Measurements from ENCODE around the gene METTL14.

DNA sequence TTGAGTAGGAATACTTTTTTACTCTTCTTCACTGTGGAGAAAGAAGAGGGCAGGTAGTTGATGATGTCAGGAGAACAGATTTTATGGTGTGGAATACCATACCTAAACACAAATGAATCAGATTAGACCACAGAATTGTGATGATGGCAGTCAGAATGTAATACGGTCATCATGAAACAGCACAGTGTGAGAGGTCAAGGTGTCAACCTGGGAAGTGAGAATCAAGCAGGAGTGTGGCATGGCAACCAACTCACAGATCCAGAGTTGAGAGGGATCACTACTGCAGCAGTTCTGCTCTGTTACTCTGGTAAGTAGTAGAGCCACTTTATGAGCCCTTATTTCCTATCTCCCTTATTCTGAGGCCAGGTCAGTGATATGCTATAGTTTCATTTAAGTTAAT, 27.7 kb downstream of the METTL14 start:
- TF ChIP-seq, protein P1, sequence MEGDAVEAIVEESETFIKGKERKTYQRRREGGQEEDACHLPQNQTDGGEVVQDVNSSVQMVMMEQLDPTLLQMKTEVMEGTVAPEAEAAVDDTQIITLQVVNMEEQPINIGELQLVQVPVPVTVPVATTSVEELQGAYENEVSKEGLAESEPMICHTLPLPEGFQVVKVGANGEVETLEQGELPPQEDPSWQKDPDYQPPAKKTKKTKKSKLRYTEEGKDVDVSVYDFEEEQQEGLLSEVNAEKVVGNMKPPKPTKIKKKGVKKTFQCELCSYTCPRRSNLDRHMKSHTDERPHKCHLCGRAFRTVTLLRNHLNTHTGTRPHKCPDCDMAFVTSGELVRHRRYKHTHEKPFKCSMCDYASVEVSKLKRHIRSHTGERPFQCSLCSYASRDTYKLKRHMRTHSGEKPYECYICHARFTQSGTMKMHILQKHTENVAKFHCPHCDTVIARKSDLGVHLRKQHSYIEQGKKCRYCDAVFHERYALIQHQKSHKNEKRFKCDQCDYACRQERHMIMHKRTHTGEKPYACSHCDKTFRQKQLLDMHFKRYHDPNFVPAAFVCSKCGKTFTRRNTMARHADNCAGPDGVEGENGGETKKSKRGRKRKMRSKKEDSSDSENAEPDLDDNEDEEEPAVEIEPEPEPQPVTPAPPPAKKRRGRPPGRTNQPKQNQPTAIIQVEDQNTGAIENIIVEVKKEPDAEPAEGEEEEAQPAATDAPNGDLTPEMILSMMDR (conservative IDR thresholded peaks at IDR 0.05; ENCODE audit: low read length): no peak
- TF ChIP-seq EZH2phosphoT487 (IDR thresholded peaks at IDR 0.05; ENCODE audit: borderline replicate concordance): no peak
